ENCODE results near the gene ATRN. TPM values are rescaled to one million over a fixed set of nuclear protein-coding genes. Genes with fewer than 3 reads are reported as not detected.

The ATRN gene
- total RNA-seq, 1 donor from 2014 or later, result 50.2 TPM

GRCh38 chr20:3454831-3455230, 16.0 kb upstream of the ATRN start:
- no peak overlapping the region for H3K27ac Mint-ChIP-seq (ENCODE audit: unreplicated experiment)
- no peaks in the 10 kb centered on the region for H3K36me3 Mint-ChIP-seq (ENCODE audit: unreplicated experiment)
- peaks cover 3% of the 10 kb centered on the region for H3K4me1 Mint-ChIP-seq (ENCODE audit: unreplicated experiment)
- H3K27me3 Mint-ChIP-seq (ENCODE audit: unreplicated experiment), result peaks cover 48% of the 10 kb centered on the region
- no peak overlapping the region for H3K4me3 Mint-ChIP-seq (ENCODE audit: unreplicated experiment)
- TF ChIP-seq CTCF (IDR thresholded peaks at IDR 0.05), result no peak
- no peaks in the 10 kb centered on the region for H3K9me3 Mint-ChIP-seq (ENCODE audit: unreplicated experiment)
- DNase-seq (ENCODE audit: extremely low spot score, unreplicated experiment), result no peak

GRCh38 chr20:3456648-3457047, 14.2 kb upstream of the ATRN start:
- TF ChIP-seq CTCF (IDR thresholded peaks at IDR 0.05), result no peak
- Mint-ChIP-seq H3K36me3 (ENCODE audit: unreplicated experiment) (no peaks in the 10 kb centered on the region), H3K4me3 (ENCODE audit: unreplicated experiment) (no peak overlapping the region), H3K27me3 (ENCODE audit: unreplicated experiment) (peaks cover 37% of the 10 kb centered on the region), H3K4me1 (ENCODE audit: unreplicated experiment) (peaks cover 11% of the 10 kb centered on the region), H3K27ac (ENCODE audit: unreplicated experiment) (no peak overlapping the region), H3K9me3 (ENCODE audit: unreplicated experiment) (no peaks in the 10 kb centered on the region)
- DNase-seq (ENCODE audit: extremely low spot score, unreplicated experiment), result no peak

- no peak for TF ChIP-seq CTCF (IDR thresholded peaks at IDR 0.05)
- no peak for DNase-seq (ENCODE audit: extremely low spot score, unreplicated experiment)
- Mint-ChIP-seq H3K27me3 (ENCODE audit: unreplicated experiment) (peaks cover 17% of the 10 kb centered on the region), H3K4me3 (ENCODE audit: unreplicated experiment) (no peak overlapping the region), H3K36me3 (ENCODE audit: unreplicated experiment) (no peaks in the 10 kb centered on the region), H3K9me3 (ENCODE audit: unreplicated experiment) (no peaks in the 10 kb centered on the region), H3K4me1 (ENCODE audit: unreplicated experiment) (peaks cover 9% of the 10 kb centered on the region), H3K27ac (ENCODE audit: unreplicated experiment) (no peak overlapping the region)
Observed at GRCh38 chr20:3459881-3460307, 10.9 kb upstream of the ATRN start.

- H3K4me3 Mint-ChIP-seq (ENCODE audit: unreplicated experiment), result peak overlapping the region; percentile 10
- peak; percentile 84 for DNase-seq (ENCODE audit: extremely low spot score, unreplicated experiment)
- H3K27ac Mint-ChIP-seq (ENCODE audit: unreplicated experiment), result peak overlapping the region; percentile 18
- no peak for TF ChIP-seq CTCF (IDR thresholded peaks at IDR 0.05)
- no peaks in the 10 kb centered on the region for H3K36me3 Mint-ChIP-seq (ENCODE audit: unreplicated experiment)
- peaks cover 24% of the 10 kb centered on the region for H3K27me3 Mint-ChIP-seq (ENCODE audit: unreplicated experiment)
- H3K4me1 Mint-ChIP-seq (ENCODE audit: unreplicated experiment), result peaks cover 9% of the 10 kb centered on the region
- no peaks in the 10 kb centered on the region for H3K9me3 Mint-ChIP-seq (ENCODE audit: unreplicated experiment)
Observed at GRCh38 chr20:3461211-3461771, 9.5 kb upstream of the ATRN start.

- Mint-ChIP-seq H3K9me3 (ENCODE audit: unreplicated experiment) (no peaks in the 10 kb centered on the region), H3K4me1 (ENCODE audit: unreplicated experiment) (peaks cover 9% of the 10 kb centered on the region), H3K27me3 (ENCODE audit: unreplicated experiment) (peaks cover 30% of the 10 kb centered on the region), H3K36me3 (ENCODE audit: unreplicated experiment) (no peaks in the 10 kb centered on the region), H3K27ac (ENCODE audit: unreplicated experiment) (no peak overlapping the region), H3K4me3 (ENCODE audit: unreplicated experiment) (no peak overlapping the region)
- no peak for TF ChIP-seq CTCF (IDR thresholded peaks at IDR 0.05)
- peak; percentile 13 for DNase-seq (ENCODE audit: extremely low spot score, unreplicated experiment)
Observed at GRCh38 chr20:3461911-3462677, 8.7 kb upstream of the ATRN start.

All from osteocyte (in vitro differentiated cells).